Left kidney (tissue), 8 donors: ENCODE results near the gene STEAP3. TPM values are rescaled to one million over a fixed set of nuclear protein-coding genes. Genes with fewer than 3 reads are reported as not detected.
A peak's percentile ranks its signal among the peaks of the same experiment; 100 is the strongest.

Source experiments
- DNase-seq: peaks from one replicate; pipeline ENCODE4 v3.0.0-alpha.2; 2013
- long read RNA-seq, 8 donors: transcript quantifications; one replicate each; lab custom pipeline, GENCODE V29; 2026
- polyA plus RNA-seq: library from polyadenylated mRNA; unstranded; fragments of 120-200 nt; gene quantifications from one replicate; pipeline ENCODE4 v1.2.1, GENCODE V29; 2013; ENCODE audit not compliant: insufficient read length

STEAP3 gene, protein sequence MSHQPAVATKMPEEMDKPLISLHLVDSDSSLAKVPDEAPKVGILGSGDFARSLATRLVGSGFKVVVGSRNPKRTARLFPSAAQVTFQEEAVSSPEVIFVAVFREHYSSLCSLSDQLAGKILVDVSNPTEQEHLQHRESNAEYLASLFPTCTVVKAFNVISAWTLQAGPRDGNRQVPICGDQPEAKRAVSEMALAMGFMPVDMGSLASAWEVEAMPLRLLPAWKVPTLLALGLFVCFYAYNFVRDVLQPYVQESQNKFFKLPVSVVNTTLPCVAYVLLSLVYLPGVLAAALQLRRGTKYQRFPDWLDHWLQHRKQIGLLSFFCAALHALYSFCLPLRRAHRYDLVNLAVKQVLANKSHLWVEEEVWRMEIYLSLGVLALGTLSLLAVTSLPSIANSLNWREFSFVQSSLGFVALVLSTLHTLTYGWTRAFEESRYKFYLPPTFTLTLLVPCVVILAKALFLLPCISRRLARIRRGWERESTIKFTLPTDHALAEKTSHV
- polyA plus RNA-seq, result 1.3 TPM
- long read RNA-seq, donor 1, partial matches to known transcripts, result 0 of 1 reads
- long read RNA-seq, donor 1, other reads (novel, unspliced or antisense), result 0 of 1 reads
- long read RNA-seq, donor 2, result 0 reads
- long read RNA-seq, donor 3, result 0 reads
- long read RNA-seq, donor 4, result 0 reads
- long read RNA-seq, donor 5, full-length matches to known transcripts, result 3 of 3 reads
- long read RNA-seq, donor 5, partial matches to known transcripts, result 0 of 3 reads
- long read RNA-seq, donor 5, other reads (novel, unspliced or antisense), result 0 of 3 reads
- long read RNA-seq, donor 6, partial matches to known transcripts, result 0 of 1 reads
- long read RNA-seq, donor 6, other reads (novel, unspliced or antisense), result 0 of 1 reads
- long read RNA-seq, donor 7, partial matches to known transcripts, result 6 of 51 reads
- long read RNA-seq, donor 7, other reads (novel, unspliced or antisense), result 45 of 51 reads
- long read RNA-seq, donor 8, result 0 reads

DNA sequence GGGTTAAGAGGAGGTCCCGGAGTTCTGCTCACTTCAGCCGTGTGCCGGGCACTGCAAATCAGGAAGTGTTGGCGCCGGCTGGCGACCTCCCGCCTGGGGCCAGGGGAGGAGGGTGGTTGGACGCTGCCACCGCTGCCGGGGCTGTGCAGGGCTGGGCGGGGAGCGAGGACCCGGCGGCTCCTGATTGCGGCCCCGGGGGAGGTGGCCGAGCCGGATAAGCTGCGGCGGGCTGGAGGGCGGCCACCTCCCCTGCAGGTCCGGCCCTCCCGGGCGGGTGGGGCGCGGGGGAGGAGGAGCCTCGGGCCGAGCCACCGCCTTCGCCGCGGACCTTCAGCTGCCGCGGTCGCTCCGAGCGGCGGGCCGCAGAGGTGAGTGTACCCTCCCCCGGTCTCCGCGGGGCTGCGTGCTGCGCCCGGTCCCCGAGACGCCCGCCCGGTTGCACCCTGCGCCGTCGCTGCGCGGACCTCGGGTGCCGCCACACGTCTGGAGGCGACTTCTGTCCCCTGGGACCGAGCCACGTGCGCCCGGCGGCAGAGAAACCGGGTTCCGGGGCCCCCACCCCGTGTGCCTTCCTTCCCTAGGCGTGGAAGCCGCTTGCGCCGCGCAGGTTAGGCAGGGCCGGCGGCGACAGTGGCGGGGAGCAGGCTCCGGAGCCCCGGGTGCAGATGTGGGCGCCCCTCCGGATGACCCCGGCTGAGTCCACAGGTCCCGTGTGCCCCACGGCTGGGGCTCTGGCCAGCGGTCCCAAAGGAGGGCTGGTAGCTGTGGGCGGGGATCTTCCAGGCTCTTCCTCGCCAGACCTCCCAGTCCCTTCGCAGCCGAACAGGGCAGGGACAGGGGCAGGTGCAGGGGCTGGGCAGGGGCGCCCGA is at the start of gene STEAP3:
STEAP3 (plus strand) TSS at position 314 of the 870 bp plus-strand sequence. CDS start 7,179 bp downstream, outside the sequence.
- DNase-seq, result peak; percentile 32

DNA sequence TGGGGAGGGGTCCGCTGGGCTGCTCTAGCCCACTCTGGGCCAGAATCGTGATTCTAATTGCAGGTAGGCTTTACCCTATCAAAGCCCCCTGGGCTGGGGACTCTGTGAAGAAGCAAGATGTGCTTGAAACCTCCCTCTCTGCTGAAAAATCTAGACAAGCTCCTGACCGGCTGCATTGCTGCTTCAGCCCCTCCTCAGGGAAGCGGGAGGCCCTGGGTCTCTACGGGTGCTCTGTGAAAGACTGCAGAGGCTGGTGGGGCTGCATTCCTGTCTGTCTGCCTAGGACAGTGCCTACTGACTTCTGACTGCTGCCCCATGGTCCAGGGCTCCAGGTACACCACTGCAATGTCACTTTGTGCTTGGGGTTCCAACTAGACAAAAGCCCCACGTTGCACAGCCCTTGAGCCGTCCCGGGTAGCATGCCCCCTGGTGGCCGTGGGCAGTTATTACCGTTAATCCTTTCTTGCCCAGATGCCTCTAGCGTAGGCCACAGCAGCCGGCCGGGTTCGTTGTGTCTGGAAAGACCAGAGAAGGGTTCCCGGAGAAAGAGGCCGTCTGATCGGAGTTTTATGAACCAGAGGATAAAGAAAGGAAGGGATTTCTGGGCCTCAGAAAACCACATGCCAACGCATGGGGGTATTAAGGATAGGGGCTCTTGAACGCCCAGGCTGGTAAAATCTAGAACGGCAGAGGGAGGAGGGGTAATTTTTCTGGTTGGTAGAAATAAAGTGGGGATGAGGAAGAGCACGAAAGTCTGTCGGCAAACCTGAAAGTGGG is 49.2 kb upstream of the STEAP3 start:
- DNase-seq, result no peak

DNA sequence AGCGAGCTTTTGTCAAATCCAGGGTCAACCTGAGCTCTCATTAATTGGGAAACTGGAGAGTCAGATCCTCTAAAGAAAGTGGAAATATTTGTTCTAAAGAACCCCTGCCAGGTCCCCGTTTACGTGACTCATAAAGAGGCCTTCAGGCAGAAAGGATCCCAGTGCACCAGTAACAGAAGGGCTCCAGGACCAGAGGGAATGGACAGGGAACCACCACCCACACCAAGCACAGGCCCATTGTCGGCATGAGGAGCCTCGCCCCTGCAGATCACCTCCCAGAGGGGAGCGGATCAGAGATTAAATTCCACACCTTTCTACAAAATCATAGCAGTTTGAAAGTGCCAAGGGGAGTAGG is 48.7 kb upstream of the STEAP3 start:
- DNase-seq, result no peak

DNA sequence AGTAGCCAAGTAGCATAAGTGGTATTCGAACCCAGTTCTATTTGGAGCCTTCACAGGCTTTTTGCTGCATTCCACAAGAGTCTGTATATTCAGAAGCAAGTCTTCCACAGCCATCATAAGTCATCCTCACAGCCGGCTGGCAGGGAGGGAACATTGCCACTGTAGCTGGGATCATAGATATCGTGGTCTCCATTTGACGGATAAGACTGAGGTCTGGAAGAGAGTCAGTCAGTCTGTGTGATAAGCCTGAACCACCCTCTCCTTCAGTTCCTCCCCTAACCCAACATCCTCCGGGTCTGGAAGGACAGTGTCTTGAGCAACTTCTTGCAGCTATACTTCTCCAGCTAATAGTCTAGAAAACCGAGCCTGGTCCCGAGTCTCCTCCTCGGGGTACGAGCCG is 48.1 kb upstream of the STEAP3 start:
- DNase-seq, result no peak

DNA sequence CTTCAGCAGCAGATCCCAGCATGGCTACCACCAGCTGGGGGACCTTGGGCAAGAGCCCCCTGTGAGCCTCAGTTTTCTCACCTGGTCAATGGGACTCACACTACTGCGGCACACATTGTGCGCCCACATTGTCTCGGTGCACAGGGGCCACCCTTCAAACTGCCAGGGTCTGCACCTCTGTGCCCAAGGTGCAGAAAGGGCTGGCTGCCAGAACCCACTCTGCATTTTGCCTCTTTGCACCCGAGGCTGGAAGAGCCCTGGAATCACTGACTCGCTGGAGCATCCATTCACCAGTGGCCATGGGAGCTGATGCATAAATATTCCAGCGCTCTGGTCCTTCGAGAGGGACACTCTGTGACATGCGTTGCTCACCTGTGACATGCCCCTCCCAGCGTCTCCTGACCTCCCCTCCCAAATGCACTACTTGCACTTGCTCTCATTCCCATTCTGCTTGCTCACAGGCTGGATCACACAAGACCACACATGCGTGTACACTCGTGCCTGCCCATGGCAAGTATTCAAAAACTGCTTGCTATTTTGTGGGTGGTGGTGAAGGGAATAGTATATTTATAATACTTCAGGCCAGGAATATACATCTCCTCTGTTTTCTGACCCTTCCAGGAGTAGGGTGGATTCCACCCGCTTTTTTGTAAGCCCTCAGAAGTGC is 46.3 kb upstream of the STEAP3 start:
- DNase-seq, result no peak

DNA sequence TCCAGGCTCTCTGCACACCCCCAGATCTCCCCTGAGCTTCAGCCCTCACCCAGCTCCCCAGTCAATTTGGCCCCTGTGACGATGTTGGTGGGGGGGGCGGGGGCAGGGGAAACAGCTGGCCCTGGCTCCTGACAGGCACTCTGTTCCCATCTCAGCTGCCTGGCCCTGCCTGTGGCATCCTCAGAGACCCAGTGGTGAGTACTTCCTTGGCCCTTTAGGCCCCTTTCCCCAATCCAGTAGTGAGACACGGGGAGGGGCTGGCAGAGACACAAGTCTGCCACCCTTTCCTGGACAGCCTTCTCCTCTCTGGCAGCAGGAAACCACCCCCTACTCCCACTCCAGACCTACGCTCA is 45.8 kb upstream of the STEAP3 start:
- DNase-seq, result no peak

DNA sequence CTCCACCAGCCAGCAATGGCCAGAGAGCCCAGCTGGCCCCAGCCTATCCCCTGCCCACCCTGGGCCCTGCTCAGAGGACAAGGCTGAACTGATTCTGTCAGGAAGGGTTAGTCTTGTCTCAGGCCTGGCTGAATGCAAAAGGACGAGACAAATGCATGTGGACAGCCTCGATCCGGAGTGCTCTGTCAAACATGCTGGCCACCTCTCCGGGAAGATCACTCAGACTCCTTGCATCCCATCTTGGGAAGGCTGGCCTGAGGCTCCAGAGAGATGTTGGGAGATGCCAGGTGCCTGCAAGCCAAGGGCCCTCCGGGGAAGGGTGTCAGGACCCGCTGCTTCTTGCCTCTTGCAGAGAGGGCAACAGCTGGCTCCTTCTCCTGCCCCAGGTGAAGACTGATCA is 44.9 kb upstream of the STEAP3 start:
- DNase-seq, result no peak

DNA sequence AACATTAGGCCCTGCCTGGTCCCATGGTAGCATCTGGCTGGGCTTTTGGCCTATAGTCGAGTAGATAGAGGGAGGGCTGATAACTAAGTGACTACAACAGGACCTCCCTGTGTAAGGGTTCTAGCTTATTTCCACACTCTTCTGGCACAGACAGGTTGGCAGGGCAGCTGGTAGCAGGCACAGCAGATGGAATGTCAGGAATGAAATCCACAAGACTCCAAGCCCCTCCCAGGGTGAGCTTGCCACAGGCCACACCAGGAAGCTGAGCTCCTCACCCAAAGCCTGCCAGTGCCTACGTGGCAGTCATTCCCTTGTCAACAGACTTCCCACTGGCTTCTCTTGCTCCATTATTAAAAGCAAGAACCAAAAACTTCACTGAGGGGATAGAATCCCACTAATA is 44.4 kb upstream of the STEAP3 start:
- no peak for DNase-seq

DNA sequence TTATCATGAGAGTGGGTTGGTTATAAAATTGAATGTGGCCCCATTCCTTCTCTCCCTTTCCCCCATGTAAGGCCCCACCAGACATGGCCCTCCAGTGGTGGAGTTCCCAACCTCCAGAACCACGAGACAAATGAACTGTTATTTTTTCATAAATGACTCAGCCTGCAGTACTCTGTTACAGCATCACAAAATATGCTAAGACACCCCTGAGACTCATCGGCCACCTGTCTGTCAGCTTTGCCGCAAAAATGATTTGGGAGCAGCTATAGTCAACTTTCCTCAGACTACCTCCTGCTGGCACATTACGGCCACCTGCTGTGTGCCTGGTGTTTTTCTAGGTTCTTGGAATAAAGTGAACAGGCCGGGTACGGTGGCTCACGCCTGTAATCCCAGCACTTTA is 43.6 kb upstream of the STEAP3 start:
- DNase-seq, result no peak

DNA sequence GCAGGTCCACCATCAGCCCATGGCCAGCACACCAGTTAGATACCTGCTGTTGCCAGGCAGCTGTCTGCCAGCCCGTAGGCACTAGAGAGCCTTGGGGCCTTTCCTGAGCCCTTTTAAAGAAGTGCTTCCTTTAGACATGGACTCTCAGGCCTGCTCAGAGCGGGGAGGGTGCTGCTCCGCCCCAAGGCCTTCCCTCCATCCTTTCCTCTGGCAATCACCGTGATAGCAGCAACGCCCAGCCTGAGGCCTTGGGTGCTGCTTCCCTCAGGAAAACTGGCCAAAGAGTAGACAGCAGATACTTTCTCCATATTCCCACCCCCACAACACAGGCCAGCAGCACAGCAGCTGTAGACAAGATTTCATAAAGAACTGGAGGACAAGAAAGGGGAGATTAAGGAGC is 42.7 kb upstream of the STEAP3 start:
- DNase-seq, result no peak

DNA sequence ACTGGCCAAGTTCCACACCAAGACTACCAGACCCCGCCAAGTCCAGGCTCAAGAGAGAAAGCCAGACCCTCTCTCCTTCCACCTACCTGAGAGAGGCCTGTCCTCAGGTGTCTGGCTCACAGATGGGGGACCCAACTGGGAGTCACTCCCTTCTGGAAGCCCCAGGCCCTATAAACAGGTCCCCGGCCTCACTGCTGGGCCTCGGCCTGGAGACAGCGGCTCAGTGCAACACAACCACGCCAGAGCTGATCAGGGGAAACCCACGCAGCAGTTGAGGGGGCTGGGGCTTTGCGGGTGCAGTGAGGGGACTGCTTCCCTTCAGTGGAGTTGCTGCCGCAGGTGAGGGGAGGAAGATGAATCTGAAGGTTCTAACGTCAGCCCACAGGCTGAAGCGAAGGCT is 42.2 kb upstream of the STEAP3 start:
- DNase-seq, result no peak

DNA sequence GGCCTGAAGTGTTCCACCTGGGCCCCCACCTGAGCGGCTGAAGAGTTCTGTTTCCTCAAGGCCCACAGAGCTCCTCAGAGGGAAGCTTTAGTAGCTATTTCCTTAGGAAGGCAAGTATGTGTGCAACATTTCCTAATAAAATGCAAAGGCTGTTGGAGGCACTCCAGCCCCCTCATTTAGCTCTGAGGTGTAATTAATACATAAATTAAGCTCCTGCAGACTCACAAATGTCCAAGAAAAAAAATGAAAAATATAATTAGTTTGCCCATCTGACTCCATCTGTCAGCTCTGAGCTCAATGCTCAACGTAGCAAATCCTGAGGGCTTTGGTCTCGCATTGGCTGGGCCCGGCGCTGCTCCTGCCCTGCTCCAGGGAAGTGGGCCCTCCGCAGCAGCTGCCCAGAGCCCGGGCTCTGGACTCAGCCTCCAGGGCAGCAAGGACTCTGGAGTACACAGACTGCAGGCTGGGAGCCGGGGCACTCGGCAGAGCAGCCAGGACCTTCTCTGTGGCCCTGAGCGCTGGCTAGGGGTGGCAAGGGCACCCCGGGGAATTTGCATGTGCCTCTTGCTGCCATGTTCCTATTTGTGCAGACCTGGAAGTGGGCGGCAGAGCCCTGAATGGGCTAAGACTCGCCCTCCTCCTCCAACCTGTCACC is 41.7 kb upstream of the STEAP3 start:
- no peak for DNase-seq

DNA sequence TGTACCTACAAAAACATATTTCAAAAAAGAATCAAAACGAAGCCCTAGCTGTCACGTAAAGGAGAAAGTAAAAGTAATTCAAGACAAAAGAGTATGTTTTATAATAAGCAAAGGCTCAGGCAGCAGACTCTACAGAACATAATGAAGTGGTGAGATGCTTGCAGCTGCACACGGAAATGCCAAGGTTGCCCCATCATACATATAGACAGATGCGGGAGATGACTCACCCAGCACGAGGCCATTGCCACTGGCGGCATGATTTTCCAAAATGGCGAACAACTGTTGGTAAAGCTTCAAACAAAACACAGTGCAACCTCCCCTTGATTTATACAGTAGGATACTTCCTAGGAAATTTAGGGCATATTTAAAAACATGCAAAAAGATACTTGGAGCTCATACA is 39.1 kb upstream of the STEAP3 start:
- no peak for DNase-seq

DNA sequence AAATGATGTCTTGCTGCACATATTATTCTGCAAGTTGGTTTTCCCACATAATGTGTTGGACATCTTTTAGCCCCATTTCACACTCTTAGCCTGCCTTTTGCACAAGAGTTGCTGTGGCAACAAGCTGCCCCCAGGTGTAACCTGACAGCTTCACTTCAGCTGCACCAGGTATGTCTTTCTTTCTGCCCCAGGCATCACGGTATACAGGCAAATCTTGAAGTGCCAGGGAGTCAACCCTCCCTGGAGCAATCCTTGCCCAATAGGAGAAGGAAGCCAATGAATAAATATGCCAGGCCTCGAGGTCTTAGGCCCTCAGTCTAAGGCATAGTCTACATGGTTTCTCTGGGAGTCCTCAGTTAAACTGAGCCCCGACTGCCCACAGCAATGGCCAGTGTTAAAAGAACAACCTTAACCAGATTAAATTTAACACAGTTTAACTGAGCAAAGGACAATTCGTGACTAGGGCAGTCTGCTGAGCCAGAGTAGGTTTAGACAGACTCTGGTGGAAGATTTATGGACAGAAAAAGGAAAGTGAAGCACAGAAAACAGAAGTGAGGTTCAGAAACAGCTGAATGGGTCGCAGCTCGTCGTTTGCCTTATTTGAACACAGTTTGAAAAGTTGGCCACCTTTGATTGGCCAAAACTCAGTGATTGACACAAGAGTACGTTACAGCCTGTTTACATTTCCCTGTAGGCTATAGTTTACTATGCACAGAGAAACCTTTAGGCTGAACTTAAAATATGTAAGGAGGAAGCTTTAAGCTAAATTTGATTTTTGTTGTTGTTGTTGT is 33.1 kb upstream of the STEAP3 start:
- DNase-seq, result no peak

DNA sequence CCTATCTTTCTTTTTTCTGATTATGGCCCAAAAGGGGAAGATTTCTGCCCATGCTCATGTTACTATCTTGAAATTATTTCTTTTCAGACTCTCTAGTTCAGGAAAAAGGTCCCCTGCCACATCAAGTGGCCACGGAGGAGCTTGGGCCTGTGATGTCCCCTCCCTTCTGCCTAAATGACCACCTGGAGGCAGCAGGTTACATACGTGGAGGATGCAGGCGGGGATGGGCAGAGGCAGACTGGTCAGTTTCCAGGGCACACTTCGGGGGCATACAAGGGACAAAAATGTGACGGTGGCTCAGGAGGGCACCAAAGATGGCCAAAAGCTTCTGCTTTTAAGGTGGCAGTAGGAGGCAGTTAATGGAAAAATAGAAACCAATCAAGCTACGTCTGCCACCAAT is 30.7 kb upstream of the STEAP3 start:
- no peak for DNase-seq

DNA sequence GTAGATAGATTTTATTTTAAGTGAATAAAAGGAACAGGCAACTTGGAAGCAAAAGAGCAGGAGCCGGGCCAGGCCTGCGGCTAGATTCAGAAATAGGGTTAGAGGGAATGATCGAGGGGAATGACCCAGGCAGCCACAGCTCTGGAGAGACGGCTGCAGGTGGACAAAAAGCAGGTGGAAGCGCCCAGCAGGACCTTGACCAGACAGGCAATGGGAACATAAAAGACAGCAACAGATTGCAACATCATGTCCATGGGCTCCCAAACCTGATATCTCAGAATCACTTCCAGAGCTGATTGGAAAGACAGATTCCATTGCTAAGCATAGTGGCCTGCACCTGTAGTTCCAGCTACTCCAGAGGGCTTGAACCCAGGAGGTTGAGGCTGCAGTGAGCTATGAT is 28.6 kb upstream of the STEAP3 start:
- no peak for DNase-seq

DNA sequence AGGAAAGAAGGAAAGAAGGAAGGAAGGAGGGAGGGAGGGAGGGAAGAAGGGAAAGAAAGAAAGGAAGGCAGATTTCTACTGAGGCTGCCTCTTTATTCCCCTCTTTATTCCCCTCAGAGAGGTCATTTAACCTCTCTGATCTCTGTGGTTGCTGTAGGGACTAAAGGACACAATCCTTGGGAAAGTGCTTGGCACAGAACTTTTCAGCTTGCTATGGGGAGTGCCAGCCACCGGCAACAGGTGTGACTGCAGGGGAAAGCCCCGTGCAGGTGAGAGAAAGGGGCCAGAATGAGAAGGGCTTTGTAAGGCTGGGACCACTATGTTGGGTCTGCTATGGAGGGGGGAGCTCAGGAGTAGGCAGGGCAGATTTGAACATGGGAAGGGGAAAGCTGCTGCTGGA is 27.7 kb upstream of the STEAP3 start:
- no peak for DNase-seq

DNA sequence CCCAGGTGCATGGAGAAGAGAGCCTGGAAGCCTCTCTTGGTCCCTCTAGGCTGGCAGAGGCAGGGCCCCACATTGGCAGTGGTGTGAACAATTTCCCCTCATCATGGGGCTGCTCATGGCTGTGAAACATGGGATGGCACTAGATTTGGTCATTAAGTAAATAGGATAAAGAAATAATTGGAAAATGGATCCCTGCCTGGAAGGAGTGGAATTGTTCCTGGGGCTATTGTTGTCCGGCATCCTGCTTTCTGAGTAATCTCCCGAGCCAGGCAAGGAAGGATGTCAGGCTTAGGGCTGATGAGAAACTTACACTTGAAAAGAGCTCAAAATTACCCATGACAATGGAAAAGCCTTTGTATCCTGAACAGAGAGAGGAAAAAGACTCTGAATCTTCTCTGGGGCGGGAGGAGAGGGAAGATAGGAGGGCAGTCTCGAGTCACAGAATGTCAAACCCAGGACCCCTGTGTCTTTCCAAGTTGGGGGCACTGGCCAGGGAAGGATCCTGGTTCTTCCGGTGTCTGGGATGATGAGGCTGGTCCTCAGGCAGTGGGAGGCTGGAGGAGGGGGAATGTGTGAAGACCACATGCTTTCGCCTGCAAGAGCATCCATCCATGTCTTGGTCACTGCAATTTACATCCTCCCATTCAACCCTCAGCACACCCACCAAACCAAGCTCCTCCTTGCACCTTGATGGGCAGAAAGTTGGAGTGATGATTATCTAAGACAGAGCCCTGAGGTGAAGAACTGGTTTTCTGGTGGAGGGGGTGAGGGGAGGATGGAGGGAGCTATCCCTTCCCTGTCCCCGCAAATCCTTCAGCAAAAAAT is 27.1 kb upstream of the STEAP3 start:
- no peak for DNase-seq

DNA sequence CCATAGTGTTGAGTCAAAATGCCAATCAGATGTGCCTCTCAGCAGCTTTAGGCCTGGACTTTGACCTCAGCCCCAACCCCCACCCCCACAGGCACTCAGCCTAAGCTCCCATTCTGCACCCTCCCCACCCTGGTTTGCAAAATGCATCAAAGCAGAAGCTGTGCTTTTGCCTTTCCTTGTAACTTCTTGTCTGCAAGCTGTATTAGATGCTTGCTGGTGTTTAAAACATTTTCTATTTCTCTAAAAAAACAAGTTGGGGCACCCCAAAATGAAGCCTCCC is 26.6 kb upstream of the STEAP3 start:
- DNase-seq, result no peak
